ENCODE data around the gene NLRX1. TPM values are rescaled to one million over a fixed set of nuclear protein-coding genes. Genes with fewer than 3 reads are reported as not detected.

The NLRX1 gene, protein sequence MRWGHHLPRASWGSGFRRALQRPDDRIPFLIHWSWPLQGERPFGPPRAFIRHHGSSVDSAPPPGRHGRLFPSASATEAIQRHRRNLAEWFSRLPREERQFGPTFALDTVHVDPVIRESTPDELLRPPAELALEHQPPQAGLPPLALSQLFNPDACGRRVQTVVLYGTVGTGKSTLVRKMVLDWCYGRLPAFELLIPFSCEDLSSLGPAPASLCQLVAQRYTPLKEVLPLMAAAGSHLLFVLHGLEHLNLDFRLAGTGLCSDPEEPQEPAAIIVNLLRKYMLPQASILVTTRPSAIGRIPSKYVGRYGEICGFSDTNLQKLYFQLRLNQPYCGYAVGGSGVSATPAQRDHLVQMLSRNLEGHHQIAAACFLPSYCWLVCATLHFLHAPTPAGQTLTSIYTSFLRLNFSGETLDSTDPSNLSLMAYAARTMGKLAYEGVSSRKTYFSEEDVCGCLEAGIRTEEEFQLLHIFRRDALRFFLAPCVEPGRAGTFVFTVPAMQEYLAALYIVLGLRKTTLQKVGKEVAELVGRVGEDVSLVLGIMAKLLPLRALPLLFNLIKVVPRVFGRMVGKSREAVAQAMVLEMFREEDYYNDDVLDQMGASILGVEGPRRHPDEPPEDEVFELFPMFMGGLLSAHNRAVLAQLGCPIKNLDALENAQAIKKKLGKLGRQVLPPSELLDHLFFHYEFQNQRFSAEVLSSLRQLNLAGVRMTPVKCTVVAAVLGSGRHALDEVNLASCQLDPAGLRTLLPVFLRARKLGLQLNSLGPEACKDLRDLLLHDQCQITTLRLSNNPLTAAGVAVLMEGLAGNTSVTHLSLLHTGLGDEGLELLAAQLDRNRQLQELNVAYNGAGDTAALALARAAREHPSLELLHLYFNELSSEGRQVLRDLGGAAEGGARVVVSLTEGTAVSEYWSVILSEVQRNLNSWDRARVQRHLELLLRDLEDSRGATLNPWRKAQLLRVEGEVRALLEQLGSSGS
- 10 to 100 TPM; 12.4 to 16.4 (median 13.8) TPM for total RNA-seq
- 10.6 TPM for total RNA-seq (2013)

DNA sequence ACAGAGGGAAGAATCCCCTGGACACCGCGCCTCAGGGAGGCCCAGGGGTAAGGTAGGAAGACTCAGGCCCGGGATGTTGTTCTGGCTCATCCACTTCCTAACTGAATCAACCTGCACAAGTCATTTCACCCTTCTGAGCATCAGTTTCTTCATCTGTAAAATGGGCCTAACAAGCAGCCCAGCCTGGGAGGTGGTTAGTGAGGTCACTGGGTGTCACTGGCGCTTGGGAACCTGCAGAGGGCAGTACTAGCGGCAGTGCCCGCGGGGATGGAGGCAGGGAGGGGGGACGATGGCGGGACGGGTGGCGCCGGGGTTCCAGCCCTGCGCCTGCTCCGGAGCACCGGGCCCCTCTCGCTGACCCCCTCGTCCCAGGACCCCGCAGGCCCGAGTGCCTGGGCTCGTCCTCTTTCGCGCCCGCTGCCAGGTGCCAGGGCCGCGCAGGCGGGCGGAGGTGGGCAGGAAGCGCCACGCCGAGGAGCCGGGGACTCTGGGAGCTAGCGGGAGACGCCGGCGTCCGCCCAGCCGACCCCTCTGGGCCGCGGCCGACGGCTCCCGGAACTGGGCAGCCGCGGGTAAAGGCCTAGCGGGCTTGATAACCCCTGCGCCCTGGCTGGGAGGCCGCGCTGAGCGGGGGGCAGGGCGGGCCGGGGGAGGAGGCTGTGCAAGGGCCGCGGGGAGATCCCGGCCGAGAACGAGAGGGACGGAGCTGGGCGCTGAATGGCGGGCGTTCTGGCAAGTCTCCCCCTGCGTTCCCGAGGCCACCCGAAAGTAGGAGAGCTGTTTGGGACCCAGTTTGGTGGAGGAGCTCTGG, at the start of gene NLRX1:
NLRX1 (plus strand) TSS at position 255 of the 811 bp plus-strand sequence. CDS start 2,679 bp downstream, outside the sequence.
- peak; percentile 97 to 98 (median 98) for ATAC-seq
- no peaks in the 10 kb centered on the region for H3K36me3 Mint-ChIP-seq
- peak within 1 kb of the TSS; percentile 76 to 90 for H3K27ac Mint-ChIP-seq
- no peaks in the 10 kb centered on the region for H3K27me3 ChIP-seq (ENCODE audit: control insufficient read depth, insufficient read depth, low read length)
- peaks cover 11% of the 10 kb centered on the region for H3K4me1 ChIP-seq (ENCODE audit: control insufficient read depth, insufficient read depth, low read length)
- intact Hi-C loops (cut with micrococcal nuclease): loop anchor here (1.0 kb wide), 1 partner anchor 29 kb away; no protein-coding TSS in a partner anchor
- no peaks in the 10 kb centered on the region for H3K36me3 ChIP-seq (ENCODE audit: control insufficient read depth, insufficient read depth, low read length)
- H3K9me3 Mint-ChIP-seq: no peaks in the 10 kb centered on the region
- peak; percentile 78 to 91 for DNase-seq
- H3K4me1 Mint-ChIP-seq: peaks cover 0 to 32% of the 10 kb centered on the region in 2 donors
- H3K27ac ChIP-seq (ENCODE audit: low read length): peak within 1 kb of the TSS; percentile 61
- H3K4me3 Mint-ChIP-seq: peak within 1 kb of the TSS; percentile 88
- H3K4me3 ChIP-seq (ENCODE audit: low read length): peak within 1 kb of the TSS; percentile 47
- H3K9me3 ChIP-seq (ENCODE audit: control insufficient read depth, insufficient read depth, low read length): no peaks in the 10 kb centered on the region
- TF ChIP-seq, protein P1, sequence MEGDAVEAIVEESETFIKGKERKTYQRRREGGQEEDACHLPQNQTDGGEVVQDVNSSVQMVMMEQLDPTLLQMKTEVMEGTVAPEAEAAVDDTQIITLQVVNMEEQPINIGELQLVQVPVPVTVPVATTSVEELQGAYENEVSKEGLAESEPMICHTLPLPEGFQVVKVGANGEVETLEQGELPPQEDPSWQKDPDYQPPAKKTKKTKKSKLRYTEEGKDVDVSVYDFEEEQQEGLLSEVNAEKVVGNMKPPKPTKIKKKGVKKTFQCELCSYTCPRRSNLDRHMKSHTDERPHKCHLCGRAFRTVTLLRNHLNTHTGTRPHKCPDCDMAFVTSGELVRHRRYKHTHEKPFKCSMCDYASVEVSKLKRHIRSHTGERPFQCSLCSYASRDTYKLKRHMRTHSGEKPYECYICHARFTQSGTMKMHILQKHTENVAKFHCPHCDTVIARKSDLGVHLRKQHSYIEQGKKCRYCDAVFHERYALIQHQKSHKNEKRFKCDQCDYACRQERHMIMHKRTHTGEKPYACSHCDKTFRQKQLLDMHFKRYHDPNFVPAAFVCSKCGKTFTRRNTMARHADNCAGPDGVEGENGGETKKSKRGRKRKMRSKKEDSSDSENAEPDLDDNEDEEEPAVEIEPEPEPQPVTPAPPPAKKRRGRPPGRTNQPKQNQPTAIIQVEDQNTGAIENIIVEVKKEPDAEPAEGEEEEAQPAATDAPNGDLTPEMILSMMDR (IDR thresholded peaks at IDR 0.05): peak; percentile 77
- WGBS (ENCODE audit: insufficient coverage): 3% methylated on average over 63 of the region's 63 CpGs
- H3K27me3 Mint-ChIP-seq (ENCODE audit: low read depth in 2 of 2): no peaks in the 10 kb centered on the region

DNA sequence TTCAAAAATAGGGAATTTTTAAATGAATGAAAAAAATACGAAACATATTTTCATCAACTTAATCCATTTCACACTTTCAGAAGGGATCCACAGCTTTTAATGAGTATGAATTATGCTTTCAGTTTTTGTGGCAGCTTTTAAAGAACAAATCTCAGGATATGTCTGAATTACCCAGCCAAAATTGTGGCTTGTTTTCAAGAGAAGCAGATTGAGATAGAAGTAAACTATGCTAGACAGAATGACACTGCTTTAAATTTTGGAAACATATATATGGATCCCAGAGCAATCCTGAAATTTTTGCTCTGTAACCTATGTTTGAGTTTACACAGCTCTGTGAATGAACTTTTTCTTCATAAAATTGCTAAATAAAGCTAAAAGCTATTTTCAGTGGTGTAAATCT, 49.6 kb upstream of the NLRX1 start:
- WGBS (ENCODE audit: insufficient coverage): no CpG with 5 or more reads among the region's 1 CpG
- peaks cover 6% of the 10 kb centered on the region for H3K36me3 Mint-ChIP-seq

DNA sequence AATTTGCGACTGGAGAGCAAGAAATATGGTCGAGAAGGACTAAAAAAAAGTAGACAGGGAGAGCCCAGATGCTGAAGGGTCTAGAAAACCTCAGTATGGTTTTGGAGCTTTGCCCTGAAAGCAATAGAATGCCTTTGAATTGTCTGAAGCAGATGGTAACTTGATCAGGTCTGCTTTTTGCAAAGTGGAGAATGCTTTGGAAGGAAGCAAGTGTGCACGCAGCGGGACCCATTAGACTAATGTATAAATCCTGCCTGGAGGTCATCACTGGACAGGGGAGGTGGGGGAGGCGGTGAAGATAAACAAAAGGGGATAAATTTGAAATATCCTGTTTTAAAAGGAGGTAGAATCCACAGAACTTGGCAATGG, 47.9 kb upstream of the NLRX1 start:
- peaks cover 12% of the 10 kb centered on the region for H3K36me3 ChIP-seq (ENCODE audit: control insufficient read depth, insufficient read depth, low read length)
- H3K4me3 Mint-ChIP-seq: peak overlapping the region; percentile 91
- peaks cover under 1% of the 10 kb centered on the region for H3K36me3 Mint-ChIP-seq
- H3K9me3 Mint-ChIP-seq: no peaks in the 10 kb centered on the region
- H3K4me3 ChIP-seq (ENCODE audit: low read length): peak overlapping the region; percentile 42
- H3K27me3 ChIP-seq (ENCODE audit: control insufficient read depth, insufficient read depth, low read length): no peaks in the 10 kb centered on the region
- TF ChIP-seq, protein P1 (IDR thresholded peaks at IDR 0.05): no peak
- no peaks in the 10 kb centered on the region for H3K27me3 Mint-ChIP-seq (ENCODE audit: low read depth in 2 of 2)
- DNase-seq: peak in 1 of 2 donors; percentile 29
- peaks cover 24% of the 10 kb centered on the region for H3K4me1 ChIP-seq (ENCODE audit: control insufficient read depth, insufficient read depth, low read length)
- WGBS (ENCODE audit: insufficient coverage): 51% methylated on average over 5 of the region's 5 CpGs
- H3K4me1 Mint-ChIP-seq: peaks cover 32 to 33% of the 10 kb centered on the region in 2 donors
- intact Hi-C loops (cut with micrococcal nuclease): loop anchor here (1.0 to 5.0 kb wide), 4 partner anchors 18 to 53 kb away; partner anchors contain the start of genes HMBS and VPS11
- H3K27ac ChIP-seq (ENCODE audit: low read length): peak overlapping the region; percentile 73
- peak overlapping the region; percentile 87 to 90 for H3K27ac Mint-ChIP-seq
- H3K9me3 ChIP-seq (ENCODE audit: control insufficient read depth, insufficient read depth, low read length): no peaks in the 10 kb centered on the region
- no peak for ATAC-seq

More for the DNA sequence above, 49.6 kb upstream of the NLRX1 start:
- intact Hi-C loops (cut with micrococcal nuclease): no loop called here
- TF ChIP-seq, protein P1 (IDR thresholded peaks at IDR 0.05): no peak
- Mint-ChIP-seq H3K9me3 (no peaks in the 10 kb centered on the region), H3K27me3 (ENCODE audit: low read depth in 2 of 2) (no peaks in the 10 kb centered on the region), H3K4me1 (peaks cover 32 to 39% of the 10 kb centered on the region in 2 donors), H3K27ac (no peak overlapping the region), H3K4me3 (no peak overlapping the region)
- Histone ChIP-seq H3K27me3 (ENCODE audit: control insufficient read depth, insufficient read depth, low read length) (no peaks in the 10 kb centered on the region), H3K9me3 (ENCODE audit: control insufficient read depth, insufficient read depth, low read length) (no peaks in the 10 kb centered on the region), H3K4me1 (ENCODE audit: control insufficient read depth, insufficient read depth, low read length) (peaks cover 26% of the 10 kb centered on the region), H3K36me3 (ENCODE audit: control insufficient read depth, insufficient read depth, low read length) (peaks cover 21% of the 10 kb centered on the region), H3K27ac (ENCODE audit: low read length) (no peak overlapping the region), H3K4me3 (ENCODE audit: low read length) (no peak overlapping the region)
- ATAC-seq: no peak
- DNase-seq: no peak
